ENCODE results near the gene EPHB2. TPM values are rescaled to one million over a fixed set of nuclear protein-coding genes. Genes with fewer than 3 reads are reported as not detected.

Gene EPHB2
- total RNA-seq, 2 experiments from 2014 or later: 0.59 TPM; not detected in 1

GRCh38 chr1:22838965-22839364, 128.3 kb downstream of the EPHB2 start:
- Histone ChIP-seq H3K9me3 (ENCODE audit: low read length) (no peaks in the 10 kb centered on the region), H3K9me2 (ENCODE audit: insufficient read depth, low read length) (no peaks in the 10 kb centered on the region), H3K4me1 (ENCODE audit: insufficient read depth, low read length, poor library complexity, severe bottlenecking) (no peaks in the 10 kb centered on the region), H3K4me3 (ENCODE audit: low read depth, low read length, poor library complexity, severe bottlenecking) (no peak overlapping the region), H4K20me1 (ENCODE audit: insufficient read depth, low read length) (no peaks in the 10 kb centered on the region), H2AFZ (ENCODE audit: low read length) (no peak overlapping the region), H3K4me2 (ENCODE audit: low read length) (no peak overlapping the region), H3K27ac (ENCODE audit: low read depth, low read length, poor library complexity, severe bottlenecking) (no peak overlapping the region), H3K36me3 (ENCODE audit: insufficient read depth, low read length) (no peaks in the 10 kb centered on the region), H3K79me2 (ENCODE audit: insufficient read depth, low read depth, low read length) (no peaks in the 10 kb centered on the region)
- ChIA-PET POLR2A (no interaction called here), CTCF (ENCODE audit: unreplicated experiment) (no interaction called here)
- no peak for DNase-seq (ENCODE audit: low spot score)
- no TSS peak for BruUV-seq (replicated peaks)
- intact Hi-C loops (cut with micrococcal nuclease; ENCODE audit: unreplicated experiment): no loop called here
- TF ChIP-seq EZH2phosphoT487 (IDR thresholded peaks at IDR 0.05; ENCODE audit: borderline replicate concordance, low read depth, low read length): no peak
- TF ChIP-seq CTCF (conservative IDR thresholded peaks at IDR 0.05; ENCODE audit: low read length): no peak

GRCh38 chr1:22839806-22840205, 129.2 kb downstream of the EPHB2 start:
- Histone ChIP-seq H3K9me2 (ENCODE audit: insufficient read depth, low read length) (no peaks in the 10 kb centered on the region), H3K4me3 (ENCODE audit: low read depth, low read length, poor library complexity, severe bottlenecking) (no peak overlapping the region), H3K9me3 (ENCODE audit: low read length) (no peaks in the 10 kb centered on the region), H3K4me1 (ENCODE audit: insufficient read depth, low read length, poor library complexity, severe bottlenecking) (no peaks in the 10 kb centered on the region), H4K20me1 (ENCODE audit: insufficient read depth, low read length) (no peaks in the 10 kb centered on the region), H3K36me3 (ENCODE audit: insufficient read depth, low read length) (no peaks in the 10 kb centered on the region), H3K79me2 (ENCODE audit: insufficient read depth, low read depth, low read length) (no peaks in the 10 kb centered on the region), H3K27ac (ENCODE audit: low read depth, low read length, poor library complexity, severe bottlenecking) (no peak overlapping the region), H3K4me2 (ENCODE audit: low read length) (no peak overlapping the region), H2AFZ (ENCODE audit: low read length) (no peak overlapping the region)
- DNase-seq (ENCODE audit: low spot score): no peak
- ChIA-PET POLR2A (no interaction called here), CTCF (ENCODE audit: unreplicated experiment) (no interaction called here)
- no peak for TF ChIP-seq CTCF (conservative IDR thresholded peaks at IDR 0.05; ENCODE audit: low read length)
- no peak for TF ChIP-seq EZH2phosphoT487 (IDR thresholded peaks at IDR 0.05; ENCODE audit: borderline replicate concordance, low read depth, low read length)
- intact Hi-C loops (cut with micrococcal nuclease; ENCODE audit: unreplicated experiment): no loop called here
- BruUV-seq (replicated peaks): no TSS peak

GRCh38 chr1:22841142-22841541, 130.5 kb downstream of the EPHB2 start:
- H2AFZ ChIP-seq (ENCODE audit: low read length): no peak overlapping the region
- POLR2A ChIA-PET: no interaction called here
- no TSS peak for BruUV-seq (replicated peaks)

More at GRCh38 chr1:22841142-22841541, 130.5 kb downstream of the EPHB2 start:
- H3K9me3 ChIP-seq (ENCODE audit: low read length): no peaks in the 10 kb centered on the region
- no peaks in the 10 kb centered on the region for H3K9me2 ChIP-seq (ENCODE audit: insufficient read depth, low read length)
- CTCF ChIA-PET (ENCODE audit: unreplicated experiment): no interaction called here
- H3K79me2 ChIP-seq (ENCODE audit: insufficient read depth, low read depth, low read length): no peaks in the 10 kb centered on the region
- H4K20me1 ChIP-seq (ENCODE audit: insufficient read depth, low read length): no peaks in the 10 kb centered on the region
- intact Hi-C loops (cut with micrococcal nuclease; ENCODE audit: unreplicated experiment): no loop called here
- no peak overlapping the region for H3K27ac ChIP-seq (ENCODE audit: low read depth, low read length, poor library complexity, severe bottlenecking)
- DNase-seq (ENCODE audit: low spot score): no peak
- TF ChIP-seq EZH2phosphoT487 (IDR thresholded peaks at IDR 0.05; ENCODE audit: borderline replicate concordance, low read depth, low read length): no peak
- no peak for TF ChIP-seq CTCF (conservative IDR thresholded peaks at IDR 0.05; ENCODE audit: low read length)
- no peaks in the 10 kb centered on the region for H3K36me3 ChIP-seq (ENCODE audit: insufficient read depth, low read length)
- H3K4me3 ChIP-seq (ENCODE audit: low read depth, low read length, poor library complexity, severe bottlenecking): no peak overlapping the region
- H3K4me1 ChIP-seq (ENCODE audit: insufficient read depth, low read length, poor library complexity, severe bottlenecking): no peaks in the 10 kb centered on the region
- no peak overlapping the region for H3K4me2 ChIP-seq (ENCODE audit: low read length)
